ENCODE results near the gene DSCAML1. TPM values are rescaled to one million over a fixed set of nuclear protein-coding genes. Genes with fewer than 3 reads are reported as not detected.

The DSCAML1 gene
- total RNA-seq, 1 donor from 2014 or later: 0.16 TPM

GRCh38 chr11:117380676-117381075, 416.3 kb downstream of the DSCAML1 start:
- Mint-ChIP-seq H3K36me3 (ENCODE audit: low read depth, unreplicated experiment) (peaks cover 42% of the 10 kb centered on the region), H3K4me1 (ENCODE audit: low read depth, unreplicated experiment) (peaks cover 10% of the 10 kb centered on the region)
- H3K27me3 ChIP-seq (ENCODE audit: insufficient read depth, low read length): no peaks in the 10 kb centered on the region

GRCh38 chr11:117378976-117379865, 417.8 kb downstream of the DSCAML1 start:
- Mint-ChIP-seq H3K27ac (ENCODE audit: unreplicated experiment) (no peak overlapping the region), H3K4me1 (ENCODE audit: low read depth, unreplicated experiment) (peaks cover 10% of the 10 kb centered on the region), H3K27me3 (ENCODE audit: low read depth, unreplicated experiment) (no peaks in the 10 kb centered on the region), H3K36me3 (ENCODE audit: low read depth, unreplicated experiment) (peaks cover 37% of the 10 kb centered on the region), H3K9me3 (ENCODE audit: unreplicated experiment) (no peaks in the 10 kb centered on the region), H3K4me3 (ENCODE audit: unreplicated experiment) (no peak overlapping the region)
- H2AFZ ChIP-seq (ENCODE audit: low read depth, low read length): no peak overlapping the region
- H3K79me2 ChIP-seq (ENCODE audit: insufficient read depth, low read length): no peaks in the 10 kb centered on the region
- no peak for FAIRE-seq
- H4K20me1 ChIP-seq (ENCODE audit: insufficient read depth, low read length): peaks cover 20% of the 10 kb centered on the region
- H3K27me3 ChIP-seq (ENCODE audit: insufficient read depth, low read length): no peaks in the 10 kb centered on the region
- H3K9me3 ChIP-seq (ENCODE audit: insufficient read depth, low read depth, low read length): no peaks in the 10 kb centered on the region
- DNase-seq (ENCODE audit: low read depth): no peak
- no peak overlapping the region for H3K4me2 ChIP-seq (ENCODE audit: low read length)
- H3K4me3 ChIP-seq (ENCODE audit: insufficient read depth, low read depth, low read length): no peak overlapping the region
- H3K4me1 ChIP-seq (ENCODE audit: insufficient read depth, low read length): peaks cover 9% of the 10 kb centered on the region
- no peak overlapping the region for H3K9ac ChIP-seq (ENCODE audit: low read length)
- H3K27ac ChIP-seq (ENCODE audit: low read depth, low read length): no peak overlapping the region
- TF ChIP-seq CTCF (IDR thresholded peaks at IDR 0.05; ENCODE audit: insufficient read depth, low read depth, low read length) (no peak), EZH2 (IDR thresholded peaks at IDR 0.05; ENCODE audit: insufficient read depth, low read length) (no peak)
- peaks cover 21% of the 10 kb centered on the region for H3K36me3 ChIP-seq (ENCODE audit: insufficient read depth, low read length)

More at GRCh38 chr11:117380676-117381075, 416.3 kb downstream of the DSCAML1 start:
- Mint-ChIP-seq H3K27me3 (ENCODE audit: low read depth, unreplicated experiment) (no peaks in the 10 kb centered on the region), H3K9me3 (ENCODE audit: unreplicated experiment) (peaks cover 2% of the 10 kb centered on the region), H3K27ac (ENCODE audit: unreplicated experiment) (no peak overlapping the region), H3K4me3 (ENCODE audit: unreplicated experiment) (no peak overlapping the region)
- Histone ChIP-seq H3K36me3 (ENCODE audit: insufficient read depth, low read length) (peaks cover 16% of the 10 kb centered on the region), H2AFZ (ENCODE audit: low read depth, low read length) (no peak overlapping the region), H3K9ac (ENCODE audit: low read length) (no peak overlapping the region), H3K4me2 (ENCODE audit: low read length) (no peak overlapping the region), H3K79me2 (ENCODE audit: insufficient read depth, low read length) (no peaks in the 10 kb centered on the region), H3K9me3 (ENCODE audit: insufficient read depth, low read depth, low read length) (no peaks in the 10 kb centered on the region), H4K20me1 (ENCODE audit: insufficient read depth, low read length) (peaks cover 24% of the 10 kb centered on the region), H3K4me3 (ENCODE audit: insufficient read depth, low read depth, low read length) (no peak overlapping the region), H3K27ac (ENCODE audit: low read depth, low read length) (no peak overlapping the region), H3K4me1 (ENCODE audit: insufficient read depth, low read length) (peaks cover 13% of the 10 kb centered on the region)
- TF ChIP-seq EZH2 (IDR thresholded peaks at IDR 0.05; ENCODE audit: insufficient read depth, low read length) (no peak), CTCF (IDR thresholded peaks at IDR 0.05; ENCODE audit: insufficient read depth, low read depth, low read length) (no peak)
- FAIRE-seq (no peak), DNase-seq (ENCODE audit: low read depth) (no peak)

Other genes with a start within 250 kb of the DSCAML1 start
- not detected in 2 replicates for gene FXYD2, start 27.5 kb upstream of the DSCAML1 start, total RNA-seq
- 8.1 and 10.5 TPM in 2 replicates for gene FXYD6, start 79.4 kb upstream of the DSCAML1 start, total RNA-seq
- gene TMPRSS13, start 132.2 kb upstream of the DSCAML1 start, total RNA-seq: 0.10 and 0.66 TPM in 2 replicates
- 0.12 and 0.73 TPM in 2 replicates for gene IL10RA, start 189.2 kb upstream of the DSCAML1 start, total RNA-seq